ENCODE results near the gene DIAPH3.
"Not testable (repeated sequence)": the region's sequence is repeated elsewhere in the genome, so short reads cannot be mapped to it uniquely, and the experiment has no call there.

The DIAPH3 gene, protein sequence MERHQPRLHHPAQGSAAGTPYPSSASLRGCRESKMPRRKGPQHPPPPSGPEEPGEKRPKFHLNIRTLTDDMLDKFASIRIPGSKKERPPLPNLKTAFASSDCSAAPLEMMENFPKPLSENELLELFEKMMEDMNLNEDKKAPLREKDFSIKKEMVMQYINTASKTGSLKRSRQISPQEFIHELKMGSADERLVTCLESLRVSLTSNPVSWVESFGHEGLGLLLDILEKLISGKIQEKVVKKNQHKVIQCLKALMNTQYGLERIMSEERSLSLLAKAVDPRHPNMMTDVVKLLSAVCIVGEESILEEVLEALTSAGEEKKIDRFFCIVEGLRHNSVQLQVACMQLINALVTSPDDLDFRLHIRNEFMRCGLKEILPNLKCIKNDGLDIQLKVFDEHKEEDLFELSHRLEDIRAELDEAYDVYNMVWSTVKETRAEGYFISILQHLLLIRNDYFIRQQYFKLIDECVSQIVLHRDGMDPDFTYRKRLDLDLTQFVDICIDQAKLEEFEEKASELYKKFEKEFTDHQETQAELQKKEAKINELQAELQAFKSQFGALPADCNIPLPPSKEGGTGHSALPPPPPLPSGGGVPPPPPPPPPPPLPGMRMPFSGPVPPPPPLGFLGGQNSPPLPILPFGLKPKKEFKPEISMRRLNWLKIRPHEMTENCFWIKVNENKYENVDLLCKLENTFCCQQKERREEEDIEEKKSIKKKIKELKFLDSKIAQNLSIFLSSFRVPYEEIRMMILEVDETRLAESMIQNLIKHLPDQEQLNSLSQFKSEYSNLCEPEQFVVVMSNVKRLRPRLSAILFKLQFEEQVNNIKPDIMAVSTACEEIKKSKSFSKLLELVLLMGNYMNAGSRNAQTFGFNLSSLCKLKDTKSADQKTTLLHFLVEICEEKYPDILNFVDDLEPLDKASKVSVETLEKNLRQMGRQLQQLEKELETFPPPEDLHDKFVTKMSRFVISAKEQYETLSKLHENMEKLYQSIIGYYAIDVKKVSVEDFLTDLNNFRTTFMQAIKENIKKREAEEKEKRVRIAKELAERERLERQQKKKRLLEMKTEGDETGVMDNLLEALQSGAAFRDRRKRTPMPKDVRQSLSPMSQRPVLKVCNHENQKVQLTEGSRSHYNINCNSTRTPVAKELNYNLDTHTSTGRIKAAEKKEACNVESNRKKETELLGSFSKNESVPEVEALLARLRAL

DNA sequence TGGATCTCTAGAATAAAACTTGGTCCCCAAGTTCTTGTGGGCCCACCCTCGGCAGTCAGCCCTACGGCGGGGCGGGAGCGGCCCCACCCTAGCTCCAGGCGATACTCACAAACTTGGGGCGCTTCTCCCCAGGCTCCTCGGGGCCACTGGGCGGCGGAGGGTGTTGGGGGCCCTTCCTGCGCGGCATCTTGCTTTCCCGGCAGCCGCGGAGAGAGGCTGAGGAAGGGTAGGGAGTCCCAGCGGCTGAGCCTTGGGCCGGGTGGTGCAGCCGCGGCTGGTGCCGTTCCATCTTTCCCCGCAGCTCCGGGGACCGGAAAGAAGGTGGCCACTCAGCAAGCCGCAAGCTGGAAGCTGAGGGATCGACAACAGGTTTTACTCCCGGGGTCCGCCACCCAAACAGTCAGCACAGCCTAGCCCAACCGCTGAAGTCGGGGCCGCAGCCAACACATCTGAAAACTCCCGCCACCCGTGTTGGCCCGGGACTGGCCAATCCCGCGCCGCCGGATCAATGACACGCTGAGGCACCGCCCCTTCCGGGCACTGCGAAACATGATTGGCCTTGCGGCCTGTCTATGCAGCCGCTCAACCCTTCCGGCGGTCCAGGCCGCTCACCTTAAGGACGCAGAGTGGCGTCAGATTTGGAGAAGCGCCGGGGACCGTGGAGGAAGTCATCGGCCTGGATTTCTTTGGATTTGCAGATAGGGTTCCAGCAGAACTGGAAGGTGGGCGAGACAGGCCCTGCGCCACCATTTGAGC, at the start of gene DIAPH3:
TSS of gene DIAPH3 (minus strand) at position 451 of the 756 bp plus-strand sequence. CDS start at position 289, 162 bp downstream.
- DNase-seq (ENCODE audit: low spot score): peak; percentile 97

DNA sequence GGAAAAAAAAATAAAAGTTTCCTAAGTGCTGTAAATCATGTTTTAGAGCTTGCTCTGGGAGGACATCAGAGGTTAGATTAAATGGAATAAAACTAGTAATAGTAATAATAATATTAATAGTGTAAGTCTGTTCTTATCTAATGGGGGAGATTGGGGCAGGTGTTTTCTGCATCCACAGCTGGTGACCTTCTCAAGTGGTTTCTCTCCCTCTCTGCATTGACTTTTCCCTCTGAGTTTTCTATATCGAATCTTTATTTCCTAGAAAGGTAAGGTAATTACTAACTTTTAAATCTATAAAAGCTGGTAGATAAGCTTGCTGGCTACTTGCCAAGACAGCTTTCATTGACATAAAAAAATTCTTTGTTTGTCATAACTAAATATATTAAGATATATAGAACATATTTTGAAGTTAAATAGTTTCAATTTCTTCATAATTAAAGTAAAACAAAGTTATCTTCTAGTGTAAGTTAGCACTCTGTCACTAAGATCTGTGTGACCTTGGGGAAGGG, 49.6 kb upstream of the DIAPH3 start:
- no peak for DNase-seq (ENCODE audit: low spot score)

DNA sequence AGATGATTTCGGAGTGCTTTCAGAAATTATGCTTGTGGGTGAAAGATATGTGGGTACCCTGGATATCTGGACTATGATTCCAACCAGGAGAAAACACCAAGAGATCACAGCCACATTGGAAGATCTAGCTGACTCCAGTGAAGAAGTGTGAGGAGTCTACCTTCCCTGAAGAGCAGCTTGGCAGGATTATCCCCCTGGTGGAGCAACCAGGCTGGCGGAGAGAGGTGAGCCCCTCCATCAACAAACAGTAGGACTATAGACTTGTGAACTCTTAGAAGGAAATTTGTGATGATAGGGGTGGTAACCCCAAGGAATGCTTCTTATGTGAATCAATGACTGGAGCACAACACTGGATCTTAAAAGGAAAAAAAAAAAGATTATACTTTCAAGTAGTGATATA, 47.8 kb upstream of the DIAPH3 start:
- no peak for DNase-seq (ENCODE audit: low spot score)

DNA sequence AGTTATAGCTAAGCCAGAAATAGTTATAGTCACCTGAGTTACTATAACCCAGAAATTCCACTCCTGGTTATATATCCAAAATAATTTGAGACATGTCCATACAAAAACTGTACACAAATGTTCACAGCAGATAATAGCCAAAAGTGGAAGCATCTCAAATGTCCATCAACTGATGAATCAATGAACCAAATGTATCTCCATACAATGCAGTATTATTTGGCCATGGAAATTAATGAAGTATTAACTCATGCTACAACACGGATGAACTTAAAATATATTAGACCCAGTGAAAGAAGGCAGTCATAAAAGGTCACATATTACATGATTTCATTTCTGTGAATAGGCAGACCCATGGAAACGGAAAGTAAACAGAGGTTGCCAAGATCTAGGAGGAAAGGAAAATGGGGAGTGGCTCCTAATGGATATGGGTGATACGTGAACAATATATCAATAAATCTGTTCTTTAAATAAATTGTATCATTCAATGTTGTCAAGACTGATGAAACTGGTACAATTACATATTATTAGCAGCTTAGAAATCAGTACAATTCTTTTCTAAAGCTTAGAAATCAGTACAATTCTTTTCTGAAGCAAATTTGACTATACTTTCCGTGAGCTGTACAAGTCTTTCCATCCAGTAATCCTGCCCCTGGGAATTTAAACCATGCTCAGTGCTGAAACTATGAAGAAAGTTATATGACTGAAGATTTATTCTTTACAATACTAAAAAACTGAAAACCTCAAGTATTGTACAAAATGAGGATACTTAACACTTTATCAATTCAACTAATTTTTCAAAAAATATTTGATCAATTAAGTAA, 47.0 kb upstream of the DIAPH3 start:
- DNase-seq (ENCODE audit: low spot score): no peak

DNA sequence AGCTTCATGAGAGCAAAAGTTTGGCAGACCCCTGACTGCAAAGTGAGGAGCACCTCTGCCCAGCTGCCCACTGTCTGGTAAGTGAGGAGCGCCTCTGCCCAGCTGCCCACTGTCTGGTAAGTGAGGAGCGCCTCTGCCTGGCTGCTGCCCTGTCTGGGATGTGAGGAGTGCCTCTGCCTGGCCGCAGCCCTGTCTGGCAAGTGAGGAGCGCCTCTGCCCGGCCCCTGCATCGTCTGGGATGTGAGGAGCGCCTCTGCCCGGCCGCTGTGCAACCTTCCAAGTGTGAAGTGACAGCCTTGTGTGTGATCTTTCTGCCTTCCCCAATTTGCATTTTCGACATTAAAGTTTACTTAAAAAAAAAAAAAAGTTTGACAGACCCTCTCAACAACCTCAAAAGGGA, 41.8 kb upstream of the DIAPH3 start:
- DNase-seq (ENCODE audit: low spot score): not testable (repeated sequence)

DNA sequence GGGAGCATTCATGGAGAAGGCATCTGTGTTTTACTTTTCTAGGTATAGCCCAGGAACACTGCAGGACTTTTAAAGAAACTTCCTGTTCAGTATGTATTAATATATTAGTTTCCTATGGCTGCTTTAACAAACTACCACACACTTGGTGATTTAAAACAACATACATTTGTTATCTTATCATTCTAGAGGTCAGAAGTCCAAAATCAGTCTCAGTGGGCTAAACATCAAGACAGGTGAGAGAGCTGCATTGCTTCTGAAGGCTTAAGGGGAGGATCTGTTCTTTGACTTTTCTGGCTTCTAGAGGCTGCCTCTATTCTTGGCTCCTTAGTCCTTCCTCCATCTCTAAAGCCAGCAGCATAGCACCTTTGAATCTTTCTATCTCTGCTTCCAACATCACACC, 37.6 kb upstream of the DIAPH3 start:
- no peak for DNase-seq (ENCODE audit: low spot score)

DNA sequence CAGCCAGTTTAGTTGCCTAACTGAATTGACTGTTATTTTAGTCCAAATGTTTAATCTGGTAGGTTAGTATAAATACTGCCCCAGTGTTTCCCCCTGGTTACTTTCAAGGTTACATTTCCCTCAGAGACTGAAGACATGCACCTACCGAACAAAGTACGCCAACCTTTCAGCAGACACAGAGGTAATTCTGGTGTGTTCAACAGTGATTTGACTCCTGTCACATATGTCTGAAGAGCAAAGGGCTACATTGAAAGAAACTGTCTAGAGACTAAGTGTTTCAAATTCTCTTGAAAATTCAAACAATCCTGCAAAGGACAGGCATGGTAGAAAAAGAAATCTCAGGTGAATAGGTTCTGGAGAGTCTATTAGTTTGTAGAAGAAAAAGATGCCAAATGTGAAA, 32.2 kb upstream of the DIAPH3 start:
- not testable (repeated sequence) for DNase-seq (ENCODE audit: low spot score)

DNA sequence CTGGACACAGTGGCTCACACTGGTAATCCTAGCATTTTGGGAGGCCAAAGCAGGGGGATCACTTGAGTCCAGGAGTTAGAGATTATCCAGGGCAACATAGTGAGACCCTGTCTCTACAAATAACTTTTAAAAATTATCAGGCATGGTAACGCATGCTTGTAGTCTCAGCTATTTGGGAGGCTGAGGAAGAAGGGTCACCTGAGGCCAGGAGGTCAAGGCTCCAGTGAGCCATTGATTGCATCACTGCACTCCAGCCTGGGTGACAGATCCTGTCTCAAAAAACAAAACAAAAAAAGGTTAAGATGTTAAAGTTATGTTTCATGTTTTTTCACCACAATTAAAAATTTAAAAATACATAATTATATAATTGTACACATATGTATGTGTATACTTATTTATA, 19.2 kb upstream of the DIAPH3 start:
- DNase-seq (ENCODE audit: low spot score): no peak

DNA sequence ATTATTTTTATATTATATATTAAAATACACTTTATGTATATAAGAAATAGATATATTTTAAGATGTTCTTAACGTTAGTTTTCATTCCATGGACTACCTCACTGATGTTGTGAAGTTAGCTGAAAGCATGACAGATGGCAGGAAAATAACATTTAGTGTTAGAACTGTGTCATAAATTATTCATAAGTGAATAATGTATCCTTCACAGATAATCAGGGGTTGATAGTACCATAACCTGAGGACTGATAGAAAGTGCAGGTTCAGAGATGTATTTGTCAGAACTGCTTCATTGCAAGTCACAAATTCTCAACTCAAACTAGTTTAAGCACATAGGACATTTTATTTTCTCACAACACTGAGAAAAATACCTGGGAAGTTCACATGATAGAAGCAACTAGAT, 14.6 kb upstream of the DIAPH3 start:
- no peak for DNase-seq (ENCODE audit: low spot score)

DNA sequence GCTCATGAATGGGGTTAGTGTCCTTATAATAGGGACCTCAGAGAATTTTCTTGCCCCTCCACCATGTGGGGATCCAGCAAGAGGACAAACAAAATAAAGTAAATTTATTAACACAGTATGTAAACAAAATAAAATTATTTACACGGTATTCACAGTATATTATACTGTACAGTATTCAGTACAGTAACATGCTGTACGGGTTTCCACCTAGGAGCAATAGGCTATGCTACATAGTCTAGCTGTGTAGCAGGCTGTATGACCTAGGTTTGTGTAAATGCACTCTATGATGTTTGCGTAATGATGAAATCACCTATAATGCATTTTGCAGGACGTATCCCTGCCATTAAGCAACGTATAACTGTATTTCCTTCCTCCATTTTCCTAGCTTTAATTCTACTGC, 11.8 kb upstream of the DIAPH3 start:
- no peak for DNase-seq (ENCODE audit: low spot score)

DNA sequence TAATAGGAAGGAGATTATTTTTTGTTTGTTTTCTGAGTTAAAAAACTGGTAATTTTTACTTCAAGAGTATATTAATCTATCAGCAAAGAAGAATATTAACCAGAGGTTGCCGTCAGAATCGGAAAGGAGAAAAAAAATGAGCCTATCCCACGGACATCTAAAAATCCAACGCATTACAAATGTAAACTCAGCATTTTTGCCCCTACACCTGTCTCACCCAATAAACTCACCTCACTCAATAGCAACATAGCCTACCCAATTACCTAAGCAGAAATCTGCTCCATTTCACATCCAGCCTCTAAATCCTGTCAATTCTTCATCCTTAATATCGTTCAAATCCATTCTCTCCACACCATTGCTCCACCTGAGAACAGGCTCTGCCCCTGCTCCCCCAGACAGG, 10.4 kb upstream of the DIAPH3 start:
- no peak for DNase-seq (ENCODE audit: low spot score)

DNA sequence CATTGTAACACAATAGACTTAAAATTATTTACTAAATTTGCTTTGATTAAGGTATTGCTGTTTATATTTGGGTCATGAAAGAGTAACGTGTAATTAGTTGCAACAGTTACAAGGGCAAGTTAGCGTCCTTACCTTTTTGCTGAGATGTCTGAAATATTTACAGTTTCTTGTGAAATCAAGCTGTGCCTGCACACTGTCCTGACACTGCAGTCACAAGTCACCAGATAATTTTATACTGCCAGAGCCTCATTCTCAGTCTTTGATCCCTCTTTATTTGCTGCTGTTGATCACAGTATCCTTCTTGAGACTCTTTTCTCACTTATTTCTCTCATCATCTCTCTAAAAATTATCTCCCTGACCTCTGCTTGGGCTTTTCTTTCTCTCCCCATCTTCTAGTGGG, 8.4 kb upstream of the DIAPH3 start:
- DNase-seq (ENCODE audit: low spot score): no peak

DNA sequence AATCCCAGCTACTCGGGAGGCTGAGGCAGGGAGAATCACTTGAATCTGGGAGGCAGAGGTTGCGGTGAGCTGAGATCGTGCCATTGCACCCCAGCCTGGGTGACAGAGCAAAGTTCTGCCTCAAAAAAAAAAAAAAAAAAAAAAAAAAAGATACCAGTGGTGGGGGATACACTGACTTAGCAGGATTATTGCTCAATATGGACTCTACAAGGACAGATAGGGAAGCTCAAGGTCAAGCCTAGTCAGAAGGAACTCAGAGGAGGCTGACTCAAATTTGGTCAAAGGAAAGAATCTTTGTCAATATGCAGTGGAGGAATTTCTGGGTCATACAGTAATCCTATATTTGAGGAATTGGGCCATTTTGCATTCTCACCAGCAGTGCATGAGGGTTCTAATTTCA, 6.7 kb upstream of the DIAPH3 start:
- no peak for DNase-seq (ENCODE audit: low spot score)

DNA sequence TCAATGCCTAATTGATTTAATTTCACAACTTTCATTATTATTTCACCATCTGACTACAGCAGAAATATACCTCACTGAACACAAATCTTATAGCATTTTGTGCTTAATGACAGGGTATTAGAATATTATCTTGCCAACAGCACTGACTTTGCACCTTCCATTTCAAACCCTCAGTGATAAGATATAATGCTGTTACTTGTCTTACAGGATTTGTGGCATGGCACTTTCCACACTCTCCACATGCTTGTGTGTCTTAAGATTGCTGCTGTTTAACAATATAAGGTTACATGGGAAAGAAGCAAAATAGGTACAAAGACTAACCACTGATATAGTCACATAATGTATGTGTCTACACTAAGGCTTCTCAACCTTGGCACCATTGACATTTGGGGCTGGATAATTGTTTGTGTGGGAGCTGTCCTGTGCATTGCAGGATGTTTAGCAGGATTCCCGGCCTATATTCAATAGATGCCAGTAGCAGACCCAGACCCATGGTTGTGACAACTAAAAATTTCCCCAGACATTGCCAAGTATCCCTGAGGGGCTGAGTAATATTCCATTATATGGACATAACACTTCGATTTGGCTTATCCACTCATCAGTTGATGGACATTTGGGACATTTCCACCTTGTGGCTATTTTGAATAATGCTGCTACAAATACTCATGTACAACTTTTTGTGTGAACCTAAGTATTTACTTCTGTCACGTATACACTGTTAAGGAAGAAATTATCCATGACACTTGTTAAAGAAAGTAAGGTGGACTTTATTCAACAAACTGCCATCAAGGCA, 5.7 kb upstream of the DIAPH3 start:
- no peak for DNase-seq (ENCODE audit: low spot score)

DNA sequence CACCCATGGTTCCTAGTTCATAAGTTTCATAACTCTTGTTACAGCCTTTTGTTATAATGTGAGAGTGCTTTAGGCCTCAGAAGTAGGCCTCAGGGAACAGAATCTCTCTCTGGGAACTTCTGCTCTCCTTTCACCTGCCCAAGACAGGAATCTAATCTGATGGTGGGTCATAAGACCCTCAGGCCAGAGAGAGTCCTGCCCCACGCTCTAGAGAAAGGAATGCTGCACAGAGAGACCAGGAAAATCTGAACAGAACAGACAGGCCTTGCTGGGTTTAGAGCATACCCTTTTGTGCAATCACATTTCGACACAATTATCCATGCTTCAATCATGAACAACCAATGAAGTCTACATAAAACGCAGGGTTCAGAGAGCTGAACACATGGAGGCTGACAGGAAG, 3.4 kb upstream of the DIAPH3 start:
- DNase-seq (ENCODE audit: low spot score): no peak

DNA sequence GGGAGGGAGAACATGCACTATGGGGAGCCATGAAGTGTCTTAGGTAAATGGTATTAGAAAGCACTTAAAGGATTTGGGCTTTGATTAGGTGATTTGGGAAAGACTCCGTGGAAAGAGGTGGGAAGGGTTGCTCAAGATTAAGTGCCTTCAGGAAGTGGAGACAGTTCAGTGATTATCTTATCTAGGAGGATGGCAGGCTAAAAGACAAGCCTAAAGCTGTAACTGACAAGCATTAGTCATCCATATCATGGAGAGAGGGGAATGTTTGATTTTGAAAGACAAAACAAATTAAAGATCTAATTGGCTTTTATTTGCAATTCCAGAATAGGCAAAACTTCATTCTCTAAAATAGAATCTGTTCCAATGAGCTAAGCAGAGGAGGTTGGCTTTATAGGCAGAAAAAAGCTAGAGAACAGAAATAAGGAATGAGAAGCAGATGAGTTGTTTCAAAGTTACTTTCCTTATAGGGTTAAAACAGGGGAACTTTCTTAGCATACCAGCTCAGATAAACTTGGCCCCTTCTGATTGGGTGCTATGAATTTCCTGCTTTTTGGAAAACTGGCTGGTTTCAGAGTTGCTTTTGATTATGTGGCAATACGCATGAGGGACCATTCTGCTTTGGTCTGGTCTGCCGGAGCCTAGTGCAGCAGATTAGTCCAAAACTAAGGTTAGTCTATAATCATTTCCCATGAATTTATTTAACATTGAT, 1.8 kb upstream of the DIAPH3 start:
- no peak for DNase-seq (ENCODE audit: low spot score)

DNA sequence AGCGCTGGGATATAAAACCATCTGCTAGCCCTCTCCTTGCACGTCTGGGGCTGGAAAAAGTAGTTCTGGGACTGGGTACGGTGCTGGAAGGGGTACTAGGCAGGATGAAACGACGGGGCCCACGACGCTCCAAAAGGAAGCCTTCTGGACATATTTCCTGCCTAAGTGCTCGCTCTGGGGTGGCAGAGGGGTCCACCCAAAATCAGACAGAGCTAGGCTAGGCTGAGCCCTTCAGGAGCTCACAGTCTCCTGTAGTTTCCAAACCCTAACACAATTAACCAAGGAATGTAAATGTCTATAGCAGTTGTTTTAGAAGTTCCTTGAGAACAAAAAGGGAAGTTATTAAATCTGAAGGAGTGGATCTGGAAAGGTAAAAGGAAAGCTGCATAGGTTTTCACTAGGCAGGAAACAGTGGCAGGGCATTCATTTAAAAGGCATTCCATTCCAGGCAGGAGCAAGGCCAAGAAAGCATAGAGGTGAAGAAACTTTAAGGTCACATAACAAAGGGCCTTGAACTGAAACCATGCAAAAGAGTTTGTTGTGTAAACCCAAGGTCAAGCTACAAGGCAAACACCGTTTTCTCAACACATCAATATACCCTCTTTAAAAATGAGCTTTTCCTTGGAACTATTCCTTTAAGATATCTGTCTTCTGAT, 634 bp upstream of the DIAPH3 start:
- DNase-seq (ENCODE audit: low spot score): no peak

DNA sequence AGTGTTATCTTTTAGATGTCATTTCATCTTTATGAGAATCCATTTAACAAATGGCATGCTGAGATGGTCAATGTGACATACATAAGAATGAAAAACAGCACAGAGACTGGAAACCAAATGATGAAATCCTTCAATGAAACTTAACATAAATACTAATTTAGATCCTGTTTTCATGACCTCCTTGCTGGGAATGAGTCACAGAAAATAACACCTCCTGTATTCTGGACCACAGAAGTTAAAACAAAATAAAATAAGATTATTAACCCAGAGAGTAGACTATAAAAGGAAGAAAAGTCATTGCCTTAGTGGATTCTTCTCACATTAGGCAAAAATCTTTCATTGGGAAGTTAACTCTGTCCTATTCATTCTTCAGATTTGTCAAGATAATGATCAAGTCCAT, 1.6 kb downstream of the DIAPH3 start:
- DNase-seq (ENCODE audit: low spot score): no peak

DNA sequence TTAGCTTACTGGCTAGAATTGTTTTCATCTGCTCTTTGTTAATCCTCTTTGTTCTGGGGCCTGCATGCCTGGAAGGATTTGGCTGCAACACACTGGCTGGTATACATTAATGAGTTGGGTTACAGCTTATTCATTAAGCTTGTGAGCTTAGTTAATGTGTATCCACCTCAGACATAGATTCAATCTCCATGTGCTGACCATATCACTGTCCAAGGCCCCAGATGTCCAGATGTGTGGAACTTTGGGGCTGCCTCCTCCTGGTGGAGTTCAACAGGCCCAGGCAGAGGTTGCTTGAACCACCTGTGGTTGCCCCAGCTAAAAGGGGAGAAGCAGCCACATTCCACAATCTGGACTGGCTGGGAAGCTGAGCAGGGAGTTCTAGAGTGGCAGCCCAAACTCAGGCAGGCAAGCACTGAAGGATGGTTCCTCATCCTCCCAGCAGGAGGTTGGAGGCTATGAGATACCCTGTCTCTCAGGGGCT, 5.4 kb downstream of the DIAPH3 start:
- no peak for DNase-seq (ENCODE audit: low spot score)

Data from cerebellar cortex (tissue), 1 donor.